Measurements from ENCODE around the gene LPCAT1. TPM values are rescaled to one million over a fixed set of nuclear protein-coding genes. Genes with fewer than 3 reads are reported as not detected.
"Not testable (repeated sequence)": the region's sequence is repeated elsewhere in the genome, so short reads cannot be mapped to it uniquely, and the experiment has no call there.

The LPCAT1 gene
- total RNA-seq, 1 experiment from 2014 or later: 31.2 TPM

DNA sequence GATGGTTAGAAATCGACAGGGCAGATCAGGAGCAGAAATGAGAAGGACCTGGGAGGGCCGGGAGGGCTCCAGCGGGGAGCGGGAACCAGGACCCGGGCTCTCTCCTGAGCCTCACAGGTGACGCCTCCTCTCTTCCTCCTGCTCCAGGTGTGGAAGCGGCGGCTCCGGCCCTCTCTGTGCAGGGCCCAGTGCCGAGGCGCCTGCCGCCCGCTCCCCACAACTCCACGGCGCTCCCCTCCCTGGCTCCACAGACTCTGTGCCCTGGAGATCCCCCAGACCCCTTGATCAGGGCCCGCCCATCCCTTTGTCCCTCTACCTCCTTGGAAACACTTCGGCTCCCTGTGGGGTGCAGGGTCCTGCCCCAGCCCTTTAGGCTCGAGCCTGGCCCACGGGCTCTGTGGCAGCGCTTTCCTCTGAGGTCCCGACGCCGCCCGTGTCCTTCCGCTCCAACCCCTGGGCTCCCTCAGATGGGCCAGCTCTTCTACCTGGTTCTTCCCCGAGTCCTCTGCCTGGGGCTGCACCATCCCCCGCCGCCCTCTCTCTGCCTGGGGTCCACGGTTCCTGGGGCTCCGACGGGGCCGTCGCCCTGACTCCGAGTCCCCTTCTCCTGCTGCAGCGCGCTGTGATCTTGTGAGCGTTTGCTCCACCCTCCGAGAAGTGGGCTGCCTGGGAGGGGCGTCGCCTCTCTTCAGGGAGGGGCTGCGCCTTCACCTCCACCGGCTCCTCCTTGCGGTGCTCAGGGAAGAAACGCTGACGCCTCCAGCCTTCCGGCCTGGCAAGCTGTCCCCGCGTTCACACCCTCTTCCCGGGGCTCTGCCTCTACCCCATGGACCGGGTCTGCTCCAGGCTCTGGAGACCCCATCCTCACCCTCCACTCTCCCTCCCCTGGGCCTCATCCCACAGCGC lies 56.2 kb downstream of the LPCAT1 start:
- DNase-seq (ENCODE audit: low spot score): no peak

DNA sequence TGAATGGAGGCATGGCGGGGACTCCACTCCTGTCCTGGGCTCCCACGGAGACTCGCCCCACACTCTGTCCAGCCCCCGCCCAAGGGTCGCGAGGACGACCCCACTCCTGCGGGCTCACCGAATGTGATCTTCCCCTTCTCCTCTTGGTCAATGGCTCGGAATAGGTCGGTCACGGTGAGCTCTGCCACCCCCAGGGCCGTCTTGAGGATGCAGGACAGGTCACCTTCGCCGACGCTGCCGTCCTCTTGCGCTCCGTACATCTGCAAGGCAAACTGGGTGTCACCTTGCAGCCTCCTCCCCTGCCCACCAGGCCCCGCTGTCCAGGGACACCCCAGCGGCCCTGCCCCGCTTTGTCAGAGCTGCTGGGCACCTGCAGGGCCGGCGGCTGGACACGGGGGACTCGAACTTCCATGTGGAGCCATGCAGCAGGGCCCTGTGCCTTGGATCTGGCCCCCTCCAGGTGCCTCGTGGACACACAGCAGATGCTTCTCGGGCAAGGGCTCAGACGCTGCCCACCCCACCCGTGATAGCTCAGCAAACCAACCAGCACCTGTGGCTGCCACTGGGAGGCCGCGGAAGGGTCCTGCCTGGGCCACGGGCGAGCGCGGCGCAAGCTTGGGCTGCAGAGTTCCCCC lies 57.0 kb downstream of the LPCAT1 start:
- DNase-seq (ENCODE audit: low spot score): no peak

DNA sequence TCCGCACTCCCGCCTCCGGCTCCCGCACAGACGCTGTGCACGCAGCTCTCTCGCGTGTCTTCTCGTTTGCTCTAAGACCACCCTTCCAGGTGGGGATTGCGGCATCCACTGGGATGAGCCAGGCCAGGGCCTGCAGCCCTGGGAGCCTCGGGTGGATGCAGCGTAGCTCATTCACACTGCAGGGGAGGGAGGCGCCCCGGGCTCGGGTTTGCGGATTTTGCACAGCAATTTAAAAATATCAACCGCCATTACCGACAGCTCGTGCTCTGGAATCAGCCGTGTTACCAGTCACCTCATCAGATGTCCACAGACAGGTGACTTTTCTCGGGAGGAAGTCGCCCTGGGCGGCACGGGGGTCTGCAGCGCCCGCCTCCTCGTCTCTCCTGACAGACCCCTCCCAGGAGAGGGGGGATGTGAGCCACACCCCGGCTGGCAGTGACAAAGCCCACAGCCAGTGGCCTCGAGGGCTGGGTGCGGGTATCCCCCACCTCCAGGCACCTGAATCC lies 57.7 kb downstream of the LPCAT1 start:
- DNase-seq (ENCODE audit: low spot score): no peak

DNA sequence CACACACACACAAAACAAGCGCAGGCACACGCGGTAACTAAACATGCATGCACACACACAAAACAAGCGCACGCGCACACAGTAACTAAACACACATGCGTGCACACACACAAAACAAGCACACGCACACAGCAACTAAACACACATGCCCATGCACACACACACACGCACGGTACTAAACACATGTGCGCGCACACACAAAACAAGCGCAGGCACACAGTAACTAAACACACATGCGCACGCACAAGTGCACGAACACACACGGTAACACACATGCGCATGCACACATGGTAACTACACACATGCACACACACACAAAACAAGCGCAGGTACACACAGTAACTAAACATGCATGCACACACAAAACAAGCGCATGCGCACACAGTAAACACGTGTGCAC lies 58.6 kb downstream of the LPCAT1 start:
- no peak for DNase-seq (ENCODE audit: low spot score)

DNA sequence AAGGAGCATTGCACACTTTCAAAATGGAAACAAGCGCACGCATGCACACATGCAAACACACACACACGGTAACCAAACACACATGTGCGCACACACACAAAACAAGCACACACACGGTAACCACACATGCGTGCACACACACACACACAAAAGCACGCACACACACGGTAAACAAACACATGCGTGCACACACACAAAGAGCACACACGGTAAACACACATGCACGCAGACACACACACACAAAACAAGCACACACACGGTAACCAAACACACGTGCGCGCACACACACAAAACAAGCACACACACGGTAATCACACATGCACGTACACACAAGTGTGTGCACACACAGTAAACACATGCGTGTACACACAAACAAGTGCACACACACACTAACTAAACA lies 59.2 kb downstream of the LPCAT1 start:
- DNase-seq (ENCODE audit: low spot score): no peak

DNA sequence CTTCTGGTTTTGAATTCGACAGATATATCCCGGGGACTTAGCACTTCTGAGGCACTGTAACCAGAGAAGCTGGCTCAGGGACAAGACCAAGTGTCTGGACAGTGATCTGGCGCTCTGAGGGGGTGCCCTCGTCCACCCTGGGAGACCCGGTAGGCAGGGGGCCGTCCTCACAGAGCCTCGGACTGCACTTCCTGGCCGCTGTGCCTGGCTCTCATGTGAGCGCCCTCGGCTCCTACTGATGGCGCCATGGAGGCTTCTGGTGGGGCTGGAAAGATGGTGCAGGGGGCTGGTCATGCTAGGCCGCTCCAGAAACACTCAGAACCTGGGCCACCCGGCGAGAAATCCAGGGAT lies 59.7 kb downstream of the LPCAT1 start:
- no peak for DNase-seq (ENCODE audit: low spot score)

DNA sequence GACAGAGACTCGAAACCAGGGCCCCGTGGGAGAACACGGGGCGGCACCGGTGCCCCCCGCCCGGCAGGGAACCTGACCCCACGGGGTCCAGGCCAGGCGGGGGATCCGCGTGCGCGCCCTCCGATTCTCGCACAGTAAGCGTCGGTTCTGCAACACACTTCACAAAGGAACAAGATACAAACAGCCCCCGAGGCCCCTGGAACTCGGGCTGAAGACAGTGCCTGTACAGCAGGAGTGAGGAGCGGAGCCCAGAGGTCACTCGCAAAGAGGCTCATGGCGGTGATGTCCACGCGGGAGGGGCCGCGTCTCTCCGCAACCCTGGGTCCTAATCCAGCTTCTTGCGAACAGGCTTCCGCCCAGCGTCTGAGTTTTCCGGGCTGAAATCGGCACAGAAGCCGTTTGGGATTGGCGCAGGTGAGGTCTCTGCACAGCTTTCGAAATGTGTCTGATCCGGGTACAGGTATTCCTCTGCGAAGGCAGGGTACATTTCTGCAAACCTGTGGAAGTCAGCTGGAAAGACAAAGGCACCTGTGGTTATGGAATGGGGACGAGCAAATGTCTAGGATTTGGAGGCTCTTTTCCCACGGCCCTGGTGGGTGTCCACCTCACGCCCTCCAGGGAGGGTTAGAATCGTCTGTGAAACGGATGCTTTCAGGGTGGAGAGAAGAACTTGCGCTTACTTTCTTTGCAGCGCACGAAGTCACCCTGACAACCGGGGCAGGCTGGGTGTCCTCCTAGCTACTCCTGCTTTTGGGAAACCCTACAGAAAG lies 60.2 kb downstream of the LPCAT1 start:
- DNase-seq (ENCODE audit: low spot score): no peak

DNA sequence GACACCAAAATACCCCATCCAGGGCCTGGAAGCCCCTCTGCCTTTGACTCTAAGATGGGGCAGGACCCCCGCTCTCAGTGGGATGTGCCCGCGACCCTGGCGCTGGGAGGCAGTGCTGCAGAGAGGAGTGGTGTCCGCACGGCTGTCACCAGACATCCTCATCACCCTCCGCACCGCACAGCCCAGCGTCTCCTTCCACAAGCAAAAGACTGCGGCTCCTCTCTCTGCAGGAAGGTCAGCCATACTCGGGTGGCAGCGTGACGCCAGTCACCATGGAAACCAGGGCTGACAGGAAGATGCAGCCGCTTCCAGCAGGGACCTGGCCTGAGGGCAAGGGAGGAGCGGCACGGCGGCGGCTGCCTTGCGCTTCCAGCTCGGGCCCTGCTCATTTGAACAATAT lies 61.4 kb downstream of the LPCAT1 start:
- no peak for DNase-seq (ENCODE audit: low spot score)

DNA sequence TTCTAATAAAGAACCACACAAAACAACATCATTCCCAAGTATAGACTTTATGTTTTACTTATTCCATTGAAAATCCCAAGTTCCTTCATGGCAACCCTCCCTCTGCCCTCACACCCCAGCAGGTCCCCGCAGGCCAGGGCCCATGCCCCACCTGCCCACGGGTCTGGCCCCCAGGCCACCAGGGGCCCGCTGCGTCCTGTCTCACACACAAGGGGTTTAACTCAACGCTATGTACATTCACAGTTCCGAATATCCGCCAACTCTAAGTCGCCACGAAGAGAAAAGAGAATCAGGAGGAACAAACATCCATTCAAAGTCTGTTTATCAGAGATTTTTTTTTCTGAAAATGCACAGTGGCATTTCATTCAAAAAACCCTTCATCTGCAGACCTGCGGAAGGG lies 62.4 kb downstream of the LPCAT1 start:
- no peak for DNase-seq (ENCODE audit: low spot score)

DNA sequence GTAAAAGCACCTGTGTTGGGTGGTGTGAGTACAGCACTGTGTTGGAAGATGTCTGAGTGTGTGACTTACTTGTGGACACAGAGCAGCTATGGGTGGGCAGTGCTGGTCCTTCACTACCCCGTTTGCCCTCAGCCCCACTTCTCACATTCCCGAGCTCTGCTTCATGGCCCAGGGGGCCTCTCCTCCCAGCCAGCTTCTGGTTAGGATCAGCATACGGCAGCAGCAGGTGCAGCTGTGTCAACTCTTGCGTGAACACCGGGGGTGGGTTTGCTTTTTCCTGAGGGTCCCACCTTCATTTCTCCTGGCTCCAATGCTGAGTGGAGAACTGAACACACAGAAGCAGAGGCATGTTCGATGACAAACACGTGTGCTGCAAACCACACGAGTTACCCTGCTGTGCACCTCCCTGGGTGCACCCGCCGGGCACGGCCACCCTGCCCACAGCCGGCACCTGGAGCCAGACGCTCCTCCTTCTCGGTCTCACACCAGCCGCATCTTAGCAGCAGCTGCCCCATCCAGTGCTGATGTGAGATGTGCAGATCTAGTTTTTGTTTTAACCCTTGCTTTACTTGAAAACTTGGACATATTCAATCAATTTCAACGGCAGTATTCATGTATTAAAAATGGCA lies 63.6 kb downstream of the LPCAT1 start:
- no peak for DNase-seq (ENCODE audit: low spot score)

DNA sequence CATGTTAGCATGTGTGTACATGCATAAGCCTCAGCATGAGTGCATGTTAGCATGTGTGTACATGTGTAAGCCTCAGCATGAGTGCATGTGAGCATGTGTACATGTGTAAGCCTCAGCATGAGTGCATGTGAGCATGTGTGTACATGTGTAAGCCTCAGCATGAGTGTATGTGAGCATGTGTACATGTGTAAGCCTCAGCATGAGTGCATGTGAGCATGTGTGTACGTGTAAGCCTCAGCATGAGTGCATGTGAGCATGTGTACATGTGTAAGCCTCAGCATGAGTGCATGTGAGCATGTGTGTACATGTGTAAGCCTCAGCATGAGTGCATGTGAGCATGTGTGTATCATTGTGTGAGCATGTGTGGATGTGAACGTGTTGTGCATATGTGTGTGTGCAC lies 64.3 kb downstream of the LPCAT1 start:
- DNase-seq (ENCODE audit: low spot score): not testable (repeated sequence)

DNA sequence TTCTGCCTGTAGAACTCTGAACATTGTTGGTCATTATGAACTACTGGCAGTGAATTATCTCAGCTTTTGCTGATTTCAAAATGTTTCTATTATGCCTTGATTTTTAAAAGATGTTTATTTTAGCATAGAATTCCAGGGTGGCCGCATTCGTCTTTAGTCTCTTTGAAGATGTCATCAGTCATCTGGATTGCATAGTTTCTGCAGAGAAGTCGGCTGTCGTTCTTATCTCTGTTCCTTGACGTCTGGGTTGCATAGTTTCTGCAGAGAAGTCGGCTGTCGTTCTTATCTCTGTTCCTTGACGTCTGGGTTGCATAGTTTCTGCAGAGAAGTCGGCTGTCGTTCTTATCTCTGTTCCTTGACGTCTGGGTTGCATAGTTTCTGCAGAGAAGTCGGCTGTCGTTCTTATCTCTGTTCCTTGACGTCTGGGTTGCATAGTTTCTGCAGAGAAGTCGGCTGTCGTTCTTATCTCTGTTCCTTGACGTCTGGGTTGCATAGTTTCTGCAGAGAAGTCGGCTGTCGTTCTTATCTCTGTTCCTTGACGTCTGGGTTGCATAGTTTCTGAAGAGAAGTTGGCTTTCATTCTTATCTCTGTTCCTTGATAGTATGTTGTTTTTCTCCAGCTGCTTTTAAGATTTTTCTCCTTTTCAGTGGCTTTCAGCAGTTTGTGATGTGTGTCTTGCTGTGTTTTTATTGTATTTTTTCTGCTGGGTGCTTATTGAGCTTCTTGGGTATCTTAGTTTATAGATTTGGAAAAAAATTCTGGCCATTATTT lies 67.5 kb downstream of the LPCAT1 start:
- not testable (repeated sequence) for DNase-seq (ENCODE audit: low spot score)

DNA sequence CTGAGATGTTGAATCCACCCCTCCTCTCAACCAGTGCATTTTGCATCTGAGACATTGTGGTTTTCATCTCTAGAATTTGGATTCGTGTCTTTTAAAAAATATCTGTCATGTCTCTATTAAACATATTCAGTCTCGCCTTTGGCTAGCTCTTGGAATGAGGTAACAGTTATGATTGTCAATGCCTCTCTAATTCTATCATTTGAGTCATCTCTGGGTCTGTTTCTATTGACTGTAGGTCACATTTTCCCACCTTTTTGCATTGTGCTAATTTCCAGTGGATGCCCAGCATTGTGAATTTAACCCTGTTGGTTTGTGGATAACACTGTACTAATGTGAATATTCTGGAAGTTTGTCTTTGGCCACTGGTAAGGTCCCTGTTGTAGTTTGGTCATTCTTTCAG lies 70.1 kb downstream of the LPCAT1 start:
- DNase-seq (ENCODE audit: low spot score): no peak

DNA sequence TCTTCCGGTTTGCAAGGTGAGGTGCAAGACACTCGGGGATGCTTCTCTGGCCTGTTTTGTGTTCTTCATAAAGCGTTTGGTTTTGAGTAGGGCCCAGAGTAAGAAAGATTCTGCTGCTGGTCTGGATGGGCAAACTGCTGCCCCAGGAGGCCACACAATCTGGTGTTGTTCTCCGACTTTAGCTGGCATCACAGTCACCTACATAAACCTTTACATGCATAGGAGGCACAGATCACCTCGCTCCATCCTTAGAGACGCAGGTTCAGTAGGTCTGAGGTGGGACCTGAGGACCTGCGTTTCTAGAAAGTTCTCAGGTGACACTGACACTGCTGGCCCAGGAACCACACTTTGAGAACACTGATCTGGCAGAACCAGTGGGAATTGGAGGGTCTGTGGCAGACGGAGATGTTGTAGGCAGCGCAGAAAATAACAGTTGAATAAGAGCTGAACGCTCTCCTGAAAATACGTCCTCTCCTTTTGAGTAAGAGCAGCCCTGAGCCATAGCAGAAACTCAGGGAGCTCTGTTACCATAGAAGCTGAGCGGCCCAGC lies 74.6 kb downstream of the LPCAT1 start:
- DNase-seq (ENCODE audit: low spot score): no peak

DNA sequence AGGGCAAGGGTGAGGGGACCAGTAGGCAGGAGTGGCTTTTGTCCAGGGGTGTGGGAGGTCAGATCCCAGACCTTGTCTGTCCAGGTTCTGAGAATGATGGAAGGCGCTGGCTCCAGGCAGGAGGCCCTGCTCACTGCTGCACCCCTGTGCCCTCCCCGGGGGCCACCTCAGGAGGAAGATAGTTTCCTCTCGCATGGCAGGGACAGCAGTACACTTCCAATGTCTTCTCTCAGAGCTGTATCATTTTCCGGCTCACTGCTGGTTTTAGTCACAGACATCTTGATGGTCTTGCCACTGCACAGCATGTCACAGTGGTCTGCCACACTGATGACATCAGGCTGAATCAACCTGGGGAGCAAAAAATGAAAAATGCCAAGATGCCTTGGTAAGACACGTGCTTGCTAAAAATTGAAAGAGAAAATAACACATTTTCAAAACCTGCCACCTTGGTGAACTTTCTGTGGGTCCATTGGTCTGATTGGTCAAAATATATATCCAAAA lies 75.2 kb downstream of the LPCAT1 start:
- no peak for DNase-seq (ENCODE audit: low spot score)

DNA sequence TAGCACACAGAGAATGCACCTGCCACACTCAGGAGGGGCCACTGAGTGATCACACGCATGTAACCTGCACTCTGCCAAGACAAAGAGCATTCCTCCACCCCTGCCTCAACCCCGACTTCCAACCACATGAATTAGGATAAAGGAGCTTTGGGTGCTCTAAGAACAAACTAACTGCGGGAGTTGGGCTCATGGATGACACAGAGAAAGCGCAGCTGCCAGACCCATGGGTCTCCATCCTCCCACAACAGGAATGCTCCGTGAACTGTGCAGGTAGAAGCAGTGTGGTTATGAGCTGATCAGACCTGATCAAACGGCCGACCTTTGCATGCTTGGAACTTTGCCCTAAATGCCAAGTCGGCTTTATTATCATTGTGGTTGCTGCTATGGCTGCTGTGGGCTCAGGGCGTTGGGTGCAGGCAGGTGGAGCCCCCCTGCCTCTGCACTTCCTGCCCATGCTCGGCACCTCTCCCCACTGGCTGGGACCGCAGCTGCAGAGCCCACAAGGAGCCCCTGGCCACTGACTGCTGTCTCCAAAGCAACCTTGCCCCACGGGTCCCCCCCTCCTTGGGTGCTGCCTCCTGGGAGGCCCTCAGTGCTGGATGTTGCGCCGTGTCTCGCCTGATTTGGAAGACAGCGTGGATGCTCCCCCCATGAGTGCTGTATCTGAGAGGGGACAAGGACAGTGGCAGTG lies 75.9 kb downstream of the LPCAT1 start:
- DNase-seq (ENCODE audit: low spot score): no peak

DNA sequence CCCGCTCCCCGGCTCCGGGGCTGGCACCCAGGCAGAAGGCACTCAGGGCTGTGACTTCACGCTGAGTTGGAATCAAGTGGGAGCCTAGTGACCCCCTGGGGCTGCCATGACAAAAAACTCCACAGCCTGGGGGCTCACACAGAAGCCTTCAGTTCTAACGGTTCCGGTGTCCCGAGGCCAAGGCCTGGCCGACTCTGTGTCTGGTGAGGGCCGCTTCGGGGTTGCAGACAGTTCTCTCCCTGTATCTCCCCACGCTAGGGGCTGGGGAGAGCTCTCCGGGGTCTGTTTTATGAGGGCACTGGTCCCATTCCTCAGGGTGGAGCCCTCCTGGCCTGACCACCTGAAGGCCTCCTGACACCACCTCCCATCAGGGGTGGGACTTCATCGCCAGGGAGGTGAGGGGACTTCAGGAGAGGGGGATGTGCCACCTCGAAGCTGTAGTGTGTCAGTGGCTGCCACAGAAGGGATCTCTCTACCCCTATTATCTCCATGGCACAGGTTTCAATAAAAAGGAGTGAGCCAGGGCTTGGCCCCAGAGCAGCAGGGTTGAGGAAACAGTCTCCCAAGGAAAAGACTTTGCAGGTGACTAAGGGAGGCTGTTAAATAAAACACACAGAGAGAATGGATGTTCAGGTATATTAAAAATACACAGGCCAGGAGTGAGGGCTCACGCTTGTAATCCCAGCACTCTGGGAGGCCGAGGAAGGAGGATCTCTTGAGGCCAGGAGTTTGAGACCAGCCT lies 77.0 kb downstream of the LPCAT1 start:
- DNase-seq (ENCODE audit: low spot score): no peak

DNA sequence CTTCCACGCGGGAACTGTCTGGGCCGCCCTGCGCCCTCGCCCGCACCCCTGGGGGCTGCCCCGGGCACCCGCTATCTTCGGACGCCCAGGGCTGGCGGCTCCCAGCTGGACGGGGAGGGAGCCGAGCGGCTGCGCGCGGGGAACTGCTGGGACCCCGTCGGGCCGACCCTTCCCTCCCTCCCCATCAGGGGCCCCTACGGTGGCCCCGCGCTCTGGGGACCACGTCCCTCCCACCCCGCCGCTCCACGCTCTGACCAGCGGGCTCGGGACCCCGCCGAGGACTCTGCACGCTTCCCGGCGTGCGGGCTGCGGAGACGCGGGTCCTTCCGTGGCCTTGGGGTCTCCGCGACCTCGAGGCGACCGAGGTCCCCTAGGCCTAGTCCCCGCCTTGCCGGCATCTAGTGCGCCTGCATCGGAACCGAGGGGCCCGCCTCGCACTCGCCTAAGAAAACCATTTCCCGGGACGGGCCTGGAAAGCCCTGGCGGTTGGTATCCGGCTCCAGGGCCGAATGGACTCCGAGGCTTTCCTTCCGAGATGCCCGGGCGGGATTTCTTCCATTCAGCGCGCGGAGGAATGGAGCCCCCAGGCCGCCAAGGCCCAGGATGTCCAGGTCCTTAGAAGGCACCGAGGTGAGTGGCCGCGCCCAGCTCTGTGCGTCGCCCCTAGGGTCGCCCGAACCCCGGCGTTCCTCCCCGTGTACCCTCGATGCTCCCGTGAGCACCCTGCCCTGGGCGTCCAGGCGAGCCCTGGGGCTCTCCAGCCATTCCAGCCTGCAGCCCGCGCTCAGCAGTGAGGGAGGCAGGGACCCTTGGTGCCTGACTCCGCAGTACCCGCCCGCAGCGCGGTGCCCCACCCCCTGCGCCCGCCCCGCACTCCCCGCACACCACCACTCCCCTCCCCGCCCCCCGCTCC lies 77.8 kb downstream of the LPCAT1 start:
- no peak for DNase-seq (ENCODE audit: low spot score)
